HepG2 (cell line): Measurements from ENCODE around the gene SAP25. TPM values are rescaled to one million over a fixed set of nuclear protein-coding genes. Genes with fewer than 3 reads are reported as not detected.
A peak's percentile ranks its signal among the peaks of the same experiment; 100 is the strongest.

ENCODE experiments used
- ATAC-seq: fragments of 200-7000 bp; cut with Tn5 transposase; 3 replicates; pipeline ENCODE4 v1.9.1; 2020; ENCODE audit warnings: mild to moderate bottlenecking, moderate library complexity
- BruUV-seq: library from RNA; stranded (reverse); fragments of 400-500 nt; replicated peaks from 2 replicates; lab custom pipeline; 2021; lab: Mats Ljungman, UMichigan
- CTCF ChIA-PET: fragments of 300-600 bp; formaldehyde crosslinking; extraction: SDS; loops from one replicate; lab custom pipeline; 2021; ENCODE audit warnings: low total read pairs, inconsistent platforms, low intra/inter-chr PET ratio; lab: Yijun Ruan, JAX
- POLR2A ChIA-PET: fragments of 350-600 bp; sonication (Branson Sonifier 250); formaldehyde crosslinking; loops from one replicate; lab custom pipeline; 2020; ENCODE audit warnings: antibody characterized with exemption, inconsistent platforms; lab: Yijun Ruan, JAX
- DNase-seq: peaks from one replicate; pipeline ENCODE4 v3.0.0-alpha.2; 2015; ENCODE audit warnings: low spot score
- FAIRE-seq: peaks from 3 replicates; lab custom pipeline; 2011; peaks lifted over from hg19 to GRCh38; lab: Jason Lieb, UNC
- H2AFZ ChIP-seq: one replicate; pipeline ENCODE4 v1.6.1; 2011; ENCODE audit warnings: low read length, inconsistent platforms
- H3K27ac ChIP-seq: fragments of 300-600 bp; 3 replicates; pipeline ENCODE4 v1.8.0; 2011; ENCODE audit warnings: mixed run types, mild to moderate bottlenecking, mixed read lengths, low read length, inconsistent platforms; ENCODE audit not compliant: insufficient read depth; ENCODE audit errors: extremely low read length
- H3K27me3 ChIP-seq, 2 experiments: fragments of 200-600 bp in 1 of 2; 2 replicates in 1 of 2; 3 replicates in 1 of 2; pipeline versions ENCODE4 v1.6.0 to v1.8.0; 2011; ENCODE audit warnings: low read length in 2 of 2, mild to moderate bottlenecking in 2 of 2, moderate library complexity in 2 of 2, inconsistent platforms in 1 of 2; ENCODE audit not compliant: insufficient read depth in 2 of 2, control insufficient read depth in 1 of 2
- H3K36me3 ChIP-seq, 2 experiments: fragments of 200-600 bp in 1 of 2; replicated peaks in 1 of 2; 2 replicates in 1 of 2; 3 replicates in 1 of 2; pipeline versions ENCODE4 v1.5.1 to v1.8.0; 2011; ENCODE audit warnings: low read length in 2 of 2, inconsistent platforms in 1 of 2; ENCODE audit not compliant: insufficient read depth in 2 of 2, control insufficient read depth in 1 of 2
- H3K4me1 ChIP-seq: 2 replicates; pipeline ENCODE4 v1.5.1; 2012; ENCODE audit warnings: low read length, inconsistent platforms; ENCODE audit not compliant: insufficient read depth
- H3K4me2 ChIP-seq: 2 replicates; pipeline ENCODE4 v1.6.0; 2011; ENCODE audit warnings: low read depth, low read length, inconsistent platforms
- H3K4me3 ChIP-seq, 3 experiments: fragments of 200-600 bp in 1 of 3; sonication (generic), shearing (Covaris generic) in 1 of 3; replicated peaks in 1 of 3; 2 replicates each; pipeline ENCODE4 v1.5.1; 2011 to 2016; ENCODE audit warnings: low read length in 3 of 3, inconsistent platforms in 2 of 3, low read depth in 2 of 3, mild to moderate bottlenecking in 2 of 3, control low read depth in 1 of 3, mixed read lengths in 1 of 3; ENCODE audit not compliant: insufficient read depth in 1 of 3
- H3K79me2 ChIP-seq: one replicate; pipeline ENCODE4 v1.6.1; 2011; ENCODE audit warnings: low read length, inconsistent platforms; ENCODE audit not compliant: insufficient read depth
- H3K9ac ChIP-seq: 2 replicates; pipeline ENCODE4 v1.6.0; 2011; ENCODE audit warnings: mild to moderate bottlenecking, low read depth, low read length, inconsistent platforms; ENCODE audit not compliant: insufficient read depth
- H3K9me3 ChIP-seq: 2 replicates; pipeline ENCODE4 v1.5.1; 2012; ENCODE audit warnings: mild to moderate bottlenecking, low read length
- H4K20me1 ChIP-seq: 2 replicates; pipeline ENCODE4 v1.6.0; 2011; ENCODE audit warnings: inconsistent platforms, mild to moderate bottlenecking, low read length, moderate library complexity; ENCODE audit not compliant: insufficient read depth
- CREM ChIP-seq, 2 experiments: sonication (generic) in 1 of 2; formaldehyde crosslinking in 1 of 2; IDR thresholded peaks; 2 replicates each; pipeline versions ENCODE4 v1.4.0 to v1.6.1; 2016 to 2020; ENCODE audit warnings: antibody characterized with exemption in 1 of 2, mild to moderate bottlenecking in 1 of 2, missing genetic modification reagents in 1 of 2
- FOXA1 ChIP-seq, 2 experiments: fragments of 450-650 bp in 1 of 2; sonication (generic) in 1 of 2; formaldehyde crosslinking in 1 of 2; IDR thresholded peaks; 2 replicates each; pipeline versions ENCODE4 v1.4.0 to v1.6.1; 2016 to 2020; ENCODE audit warnings: missing genetic modification reagents in 1 of 2
- NR2F1 ChIP-seq, 2 experiments: fragments of 450-650 bp in 1 of 2; formaldehyde crosslinking in 1 of 2; IDR thresholded peaks; 2 replicates each; pipeline versions ENCODE4 v1.5.0 to v1.6.1; 2016 to 2020; ENCODE audit warnings: mild to moderate bottlenecking in 1 of 2, missing compliant biosample characterization in 1 of 2, missing genetic modification reagents in 1 of 2, moderate library complexity in 1 of 2
- NR2F2 ChIP-seq: IDR thresholded peaks from 2 replicates; pipeline ENCODE4 v1.6.1; 2012; ENCODE audit warnings: low read depth, inconsistent platforms, borderline replicate concordance
- NR2F6 ChIP-seq, 2 experiments: IDR thresholded peaks; 2 replicates each; pipeline ENCODE4 v1.6.1; 2016; ENCODE audit warnings: antibody characterized with exemption in 1 of 2, mild to moderate bottlenecking in 1 of 2
- PATZ1 ChIP-seq: sonication (generic); formaldehyde crosslinking; IDR thresholded peaks from 2 replicates; pipeline ENCODE4 v1.4.0; 2020; ENCODE audit warnings: missing genetic modification reagents
- SSRP1 ChIP-seq: IDR thresholded peaks from 2 replicates; pipeline ENCODE4 v1.6.1; 2016; ENCODE audit warnings: control low read depth
- TARDBP ChIP-seq: sonication (generic); formaldehyde crosslinking; IDR thresholded peaks from 2 replicates; pipeline ENCODE4 v1.8.0; 2022; ENCODE audit warnings: mild to moderate bottlenecking, missing genetic modification reagents
- ZNF12 ChIP-seq: sonication (generic); formaldehyde crosslinking; IDR thresholded peaks from 2 replicates; pipeline ENCODE4 v1.5.0; 2020; ENCODE audit warnings: missing genetic modification reagents
- ZNF281 ChIP-seq: sonication (generic); formaldehyde crosslinking; IDR thresholded peaks from 2 replicates; pipeline ENCODE4 v1.4.0; 2020; ENCODE audit warnings: missing genetic modification reagents, borderline replicate concordance
- ZNF780A ChIP-seq: sonication (generic); formaldehyde crosslinking; IDR thresholded peaks from 2 replicates; pipeline ENCODE4 v1.8.0; 2022; ENCODE audit warnings: mild to moderate bottlenecking, missing genetic modification reagents, moderate library complexity
- WGBS: methylation state at CpG from one replicate; pipeline ENCODE4 v1.1.6; 2017; ENCODE audit warnings: low lambda C conversion rate; 5-methylcytosine and 5-hydroxymethylcytosine counted together
- in situ Hi-C: cut with HindIII; loops from 2 replicates; pipeline ENCODE4 v1.10.0; 2017; ENCODE audit warnings: low pct_unique_long_range_greater_than_20kb; ENCODE audit not compliant: extremely low pct_ligation_motif_present
- intact Hi-C: fragments of 100-400 bp; cut with micrococcal nuclease; formaldehyde crosslinking; loops from one replicate; pipeline ENCODE4 v1.10.0; 2022; ENCODE audit not compliant: unreplicated experiment
- polyA plus RNA-seq, 8 experiments: library from polyadenylated mRNA; depleted of rRNA in 3 of 8; stranded (reverse) in 7 of 8; unstranded in 1 of 8; fragments of >200 nt; fragmentation: Illumina TruSeq in 4 of 8; extraction: Trizol in 4 of 8; gene quantifications; 2 replicates each; pipeline versions ENCODE4 v1.2.1 to v1.2.3, GENCODE V29; 2011 to 2016; ENCODE audit warnings: low read depth in 4 of 8, missing spikeins in 1 of 8, mixed read lengths in 1 of 8; ENCODE audit not compliant: insufficient read depth in 1 of 8
- total RNA-seq, 5 experiments: library from RNA; depleted of rRNA; stranded (reverse); fragments of >200 nt; fragmentation: Illumina TruSeq; extraction: Trizol; gene quantifications; 2 replicates each; pipeline ENCODE4 v1.2.3, GENCODE V29; 2016; ENCODE audit warnings: low read depth in 1 of 5

SAP25 gene
- total and polyA plus RNA-seq, 2 of the 13 experiments (the other 11 are each of a cell fraction or from before 2014, with no cell fraction given), result 0.15 to 0.20 TPM

- ChIA-PET POLR2A (interaction anchor here (1.2 to 1.4 kb wide), 3 partner anchors 19 to 116 kb away, joined by 3 to 7 read pairs (median 4); partner anchors contain the start of genes MOSPD3 and POP7), CTCF (interaction anchor here (0.8 kb wide), 1 partner anchor 120 kb away, joined by 6 read pairs; no protein-coding TSS in a partner anchor)
- 9% methylated on average over 7 of the region's 7 CpGs for WGBS
- no peak for ATAC-seq
- Histone ChIP-seq H4K20me1 (peaks cover 7% of the 10 kb centered on the region; the same call in 1 of the 2 replicates), H2AFZ (no peak overlapping the region), H3K79me2 (peaks cover 6% of the 10 kb centered on the region), H3K27me3 (peaks cover 0 to 9% of the 10 kb centered on the region in 2 experiments; a peak in 3 of 5 replicates), H3K4me2 (peak overlapping the region; percentile 40), H3K4me3 (peak overlapping the region in 1 of 3 experiments; percentile 38; a peak in 1 of 6 replicates), H3K36me3 (no peaks in the 10 kb centered on the region), H3K27ac (no peak overlapping the region), H3K9me3 (no peaks in the 10 kb centered on the region), H3K9ac (no peak overlapping the region), H3K4me1 (peaks cover 46% of the 10 kb centered on the region)
- TF ChIP-seq ZNF780A (0 out of 2 replicates have a peak, but pooled peaks have one; percentile 43), TARDBP (CRISPR knock-in tag) (no peak), CREM (IDR thresholded peaks at IDR 0.05) (no peak), CREM (CRISPR knock-in tag; IDR thresholded peaks at IDR 0.05) (no peak), NR2F6 (IDR thresholded peaks at IDR 0.05) (peak; percentile 54), NR2F6 (CRISPR knock-in tag; IDR thresholded peaks at IDR 0.05) (peak; percentile 22; the same call in 1 of the 2 replicates), NR2F2 (0 out of 2 replicates have a peak, but pooled peaks have one; percentile 52), ZNF281 (peak; percentile 58; the same call in 1 of the 2 replicates), NR2F1 (CRISPR knock-in tag; IDR thresholded peaks at IDR 0.05) (peak in 1 of 2 experiments; percentile 37; a peak in 1 of 4 replicates), SSRP1 (no peak), PATZ1 (peak; percentile 38; the same call in 1 of the 2 replicates), FOXA1 (IDR thresholded peaks at IDR 0.05) (no peak), FOXA1 (CRISPR knock-in tag; IDR thresholded peaks at IDR 0.05) (no peak), ZNF12 (CRISPR knock-in tag) (no peak)
- intact Hi-C loops (no loop called here), in situ Hi-C loops (no loop called here)
- no peak for FAIRE-seq
- DNase-seq, result no peak
- BruUV-seq, result no TSS peak
These were observed 15.7 kb upstream of the SAP25 start for GRCh38 chr7:100589341-100589947.
